Activated T-helper 9 cell treated with anti-CD3 and anti-CD28 coated beads, Interleukin-2, amount 50 U/mL, for 16 hours (primary cell): ENCODE results near the gene PM20D2.

Source experiments
- DNase-seq: peaks from one replicate; pipeline ENCODE4 v3.0.0-alpha.2; 2020; ENCODE audit warnings: low read depth

The PM20D2 gene

DNA sequence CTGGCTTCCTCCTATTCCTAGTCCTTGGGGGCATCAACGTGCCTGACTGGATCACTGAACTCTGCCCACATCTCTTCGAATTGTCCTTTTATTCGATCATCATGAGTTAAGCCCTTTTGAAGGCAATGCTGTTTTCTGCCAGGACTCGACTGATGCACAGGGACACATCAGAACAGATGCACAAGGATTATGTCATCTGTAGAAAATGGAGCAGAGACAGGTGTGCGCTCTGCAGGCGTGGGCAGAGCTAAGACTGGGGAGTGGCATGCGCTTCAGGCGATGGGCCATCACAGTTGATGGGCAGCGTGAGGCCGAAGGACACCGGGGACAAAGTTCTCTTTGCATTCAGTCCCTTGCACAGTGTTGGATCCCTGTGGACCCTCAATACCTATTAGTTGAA, 58.2 kb downstream of the PM20D2 start:
- DNase-seq: no peak

DNA sequence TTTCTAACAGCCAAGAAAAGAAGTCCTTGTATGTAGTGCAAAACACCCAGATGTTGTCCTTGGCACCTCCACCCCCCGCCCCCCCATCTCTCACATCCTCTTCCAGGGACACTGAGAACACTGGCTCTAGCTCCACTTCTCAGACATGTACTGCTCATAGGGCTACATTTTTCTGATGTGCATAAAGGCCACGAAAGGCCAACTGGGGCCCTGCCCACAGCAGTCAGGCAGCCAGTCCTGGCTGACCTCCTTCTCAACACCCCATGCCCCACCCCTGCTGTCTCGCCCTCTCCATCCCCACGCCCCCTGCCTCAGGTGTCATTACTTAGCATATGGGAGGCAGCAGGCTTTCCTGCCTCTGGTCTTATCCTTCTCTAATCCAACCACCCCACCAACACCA, 60.0 kb downstream of the PM20D2 start:
- DNase-seq: no peak

GRCh38 chr6:89208551-89208950, 62.7 kb downstream of the PM20D2 start:
- DNase-seq: no peak

- DNase-seq: no peak
These were observed 63.6 kb downstream of the PM20D2 start for GRCh38 chr6:89209457-89209856.

DNA sequence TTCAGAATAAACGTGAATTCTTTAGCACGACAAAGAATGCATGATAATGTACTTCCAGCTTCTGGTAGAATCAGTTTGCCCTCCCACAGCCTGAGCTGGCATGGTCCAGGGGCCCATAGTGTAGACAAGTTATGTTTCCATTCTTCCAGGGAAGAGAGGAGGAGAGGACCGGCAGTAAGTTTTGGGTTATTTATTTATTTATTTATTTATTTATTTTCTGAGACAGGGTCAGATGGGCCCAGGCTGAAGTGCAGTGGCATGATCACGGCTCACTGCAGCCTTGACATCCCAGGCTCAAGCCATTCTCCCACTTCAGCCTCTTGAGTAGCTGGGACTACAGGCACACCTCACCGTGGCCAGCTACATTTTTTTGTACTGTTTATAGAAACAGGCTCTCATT, 66.6 kb downstream of the PM20D2 start:
- no peak for DNase-seq

GRCh38 chr6:89214197-89214596, 68.3 kb downstream of the PM20D2 start:
- no peak for DNase-seq
